Bone marrow (tissue), 2 donors: ENCODE data around the gene NAGLU.
"Not testable (repeated sequence)": the region's sequence is repeated elsewhere in the genome, so short reads cannot be mapped to it uniquely, and the experiment has no call there.

ENCODE experiments used
- DNase-seq, 2 donors: peaks; one replicate each; lab custom pipeline; 2025; lab: John Stamatoyannopoulos, UW

NAGLU gene

GRCh38 chr17:42544874-42545283, 8.8 kb downstream of the NAGLU start:
- no peak for DNase-seq

GRCh38 chr17:42545755-42546505, 9.9 kb downstream of the NAGLU start:
- DNase-seq: not testable (repeated sequence)

DNA sequence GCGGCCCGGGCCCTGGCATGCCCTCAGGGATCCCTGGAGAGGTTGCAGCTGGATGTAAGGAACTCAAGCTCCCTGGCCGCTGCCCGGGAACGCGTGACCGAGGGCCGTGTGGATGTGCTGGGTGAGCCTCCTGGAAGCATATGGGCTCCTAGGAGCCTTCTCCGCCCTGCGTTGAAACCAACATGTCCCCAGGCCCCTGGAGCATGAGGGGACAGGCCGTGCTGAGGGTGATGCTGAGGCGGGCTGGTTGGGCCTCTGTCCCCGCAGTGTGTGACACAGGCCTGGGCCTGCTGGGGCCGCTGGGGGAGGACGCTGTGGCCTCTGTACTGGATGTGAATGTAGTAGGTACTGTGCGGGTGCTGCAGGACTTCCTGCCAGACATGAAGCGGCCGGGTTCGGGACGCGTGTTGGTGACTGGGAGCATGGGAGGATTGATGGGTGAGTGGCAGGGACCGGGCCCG, 11.0 kb downstream of the NAGLU start:
- DNase-seq: no peak

- no peak for DNase-seq
Measured at GRCh38 chr17:42547698-42548069, 11.6 kb downstream of the NAGLU start.

- no peak for DNase-seq
Measured at GRCh38 chr17:42548070-42548837, 12.2 kb downstream of the NAGLU start.

- DNase-seq: no peak
Measured at GRCh38 chr17:42548993-42549755, 13.1 kb downstream of the NAGLU start.

GRCh38 chr17:42552736-42553135, 16.7 kb downstream of the NAGLU start, which contains the start of gene HSD17B1:
HSD17B1 (plus strand) TSS chr17:42552923; CDS start chr17:42552934, 11 bp downstream.
- DNase-seq: not testable (repeated sequence)

DNA sequence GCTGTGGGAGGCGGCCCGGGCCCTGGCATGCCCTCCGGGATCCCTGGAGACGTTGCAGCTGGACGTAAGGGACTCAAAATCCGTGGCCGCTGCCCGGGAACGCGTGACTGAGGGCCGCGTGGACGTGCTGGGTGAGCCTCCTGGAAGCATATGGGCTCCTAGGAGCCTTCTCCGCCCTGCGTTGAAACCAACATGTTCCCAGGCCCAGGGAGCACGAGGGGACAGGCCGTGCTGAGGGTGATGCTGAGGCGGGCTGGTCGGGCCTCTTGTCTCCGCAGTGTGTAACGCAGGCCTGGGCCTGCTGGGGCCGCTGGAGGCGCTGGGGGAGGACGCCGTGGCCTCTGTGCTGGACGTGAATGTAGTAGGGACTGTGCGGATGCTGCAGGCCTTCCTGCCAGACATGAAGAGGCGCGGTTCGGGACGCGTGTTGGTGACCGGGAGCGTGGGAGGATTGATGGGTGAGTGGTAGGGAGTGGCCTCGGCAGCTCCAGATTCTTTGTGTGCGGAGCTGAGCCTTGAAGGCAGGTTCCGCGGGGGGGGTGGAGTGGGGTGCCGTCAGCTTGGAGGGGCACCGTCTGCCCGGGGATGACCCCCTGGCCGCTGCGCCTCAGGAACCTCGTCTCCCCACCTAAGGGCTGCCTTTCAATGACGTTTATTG, 17.2 kb downstream of the NAGLU start:
- DNase-seq: no peak

- DNase-seq: no peak
Measured at GRCh38 chr17:42553866-42554249, 17.8 kb downstream of the NAGLU start.

GRCh38 chr17:42554250-42555121, 18.4 kb downstream of the NAGLU start:
- DNase-seq: peak; percentile 56 to 72

GRCh38 chr17:42555122-42555622, 19.1 kb downstream of the NAGLU start:
- no peak for DNase-seq

GRCh38 chr17:42555961-42556617, 20.0 kb downstream of the NAGLU start:
- DNase-seq: not testable (repeated sequence)

DNA sequence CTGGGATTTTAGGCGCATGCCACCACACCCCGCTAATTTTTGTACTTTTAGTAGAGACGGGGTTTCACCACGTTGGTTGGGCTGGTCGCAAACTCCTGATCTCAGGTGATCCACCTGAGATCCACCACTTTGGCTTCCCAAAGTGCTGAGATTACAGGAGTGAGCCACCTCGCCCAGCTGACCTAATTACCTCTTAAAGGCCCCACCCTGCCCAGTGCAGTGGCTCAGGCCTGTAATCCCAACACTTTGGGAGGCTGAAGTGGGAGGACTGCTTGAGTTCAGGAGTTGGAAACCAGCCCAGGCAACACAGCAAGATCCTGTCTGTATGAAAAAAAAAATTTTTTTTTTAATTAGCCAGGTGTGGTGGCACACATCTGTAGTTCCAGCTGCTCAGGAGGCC, 23.0 kb downstream of the NAGLU start:
- DNase-seq: no peak

- no peak for DNase-seq
Measured at GRCh38 chr17:42560246-42560645, 24.2 kb downstream of the NAGLU start.

DNA sequence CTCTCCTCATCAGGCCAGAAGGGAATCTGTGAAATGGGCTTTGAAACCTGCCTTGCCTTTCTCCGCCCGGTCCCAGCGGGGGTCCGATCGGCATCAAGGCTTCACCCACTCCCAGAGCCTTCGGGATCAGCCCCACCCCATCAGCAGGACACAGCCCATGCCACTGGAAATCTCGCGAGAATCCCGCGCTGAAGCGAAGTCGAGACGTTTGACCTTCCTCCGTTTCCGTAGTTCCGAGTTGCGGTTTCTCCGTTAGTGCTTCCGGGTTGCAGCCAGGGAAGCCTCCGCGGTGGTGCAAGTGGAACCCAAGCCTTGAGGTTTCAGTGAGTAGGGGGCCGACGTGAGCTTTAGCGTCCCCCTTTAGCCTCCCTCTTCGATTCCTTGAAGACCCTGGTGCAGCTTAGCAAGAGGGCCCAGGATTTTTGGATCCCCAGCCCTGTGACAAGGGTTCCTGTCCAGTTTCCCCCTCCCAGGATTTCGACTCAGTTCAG, 25.9 kb downstream of the NAGLU start, which contains the start of gene COASY:
COASY (plus strand) TSS at position 252 of the 491 bp plus-strand sequence. CDS start 475 bp downstream, outside the sequence.
- peak; percentile 83 to 91 for DNase-seq

- DNase-seq: no peak
Measured at GRCh38 chr17:42562388-42563142, 26.5 kb downstream of the NAGLU start.

- no peak for DNase-seq
Measured at GRCh38 chr17:42563143-42563509, 27.1 kb downstream of the NAGLU start.

GRCh38 chr17:42563543-42563942, 27.5 kb downstream of the NAGLU start:
- no peak for DNase-seq

- no peak for DNase-seq
Measured at GRCh38 chr17:42563950-42564349, 27.9 kb downstream of the NAGLU start.
